ENCODE data around the gene SLC36A3.

DNA sequence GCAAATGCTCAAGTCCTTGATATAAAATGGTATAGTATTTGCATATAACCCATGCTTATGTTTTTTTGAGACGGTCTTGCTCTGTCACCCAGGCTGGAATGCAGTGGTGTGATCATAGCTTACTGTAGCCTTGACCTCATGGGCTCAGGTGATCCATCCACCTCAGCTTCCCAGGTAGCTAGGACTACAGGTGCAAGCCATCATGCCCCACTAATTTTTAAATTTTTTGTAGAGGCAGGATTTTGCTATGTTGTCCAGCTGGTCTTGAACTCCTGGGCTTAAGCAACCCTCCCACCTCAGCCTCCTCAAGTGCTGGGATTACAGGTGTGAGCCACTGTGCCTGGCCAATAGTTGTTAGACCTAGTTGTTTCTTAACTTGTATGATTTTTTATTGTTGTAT is 17.3 kb downstream of the SLC36A3 start:
- TF ChIP-seq, protein P1, sequence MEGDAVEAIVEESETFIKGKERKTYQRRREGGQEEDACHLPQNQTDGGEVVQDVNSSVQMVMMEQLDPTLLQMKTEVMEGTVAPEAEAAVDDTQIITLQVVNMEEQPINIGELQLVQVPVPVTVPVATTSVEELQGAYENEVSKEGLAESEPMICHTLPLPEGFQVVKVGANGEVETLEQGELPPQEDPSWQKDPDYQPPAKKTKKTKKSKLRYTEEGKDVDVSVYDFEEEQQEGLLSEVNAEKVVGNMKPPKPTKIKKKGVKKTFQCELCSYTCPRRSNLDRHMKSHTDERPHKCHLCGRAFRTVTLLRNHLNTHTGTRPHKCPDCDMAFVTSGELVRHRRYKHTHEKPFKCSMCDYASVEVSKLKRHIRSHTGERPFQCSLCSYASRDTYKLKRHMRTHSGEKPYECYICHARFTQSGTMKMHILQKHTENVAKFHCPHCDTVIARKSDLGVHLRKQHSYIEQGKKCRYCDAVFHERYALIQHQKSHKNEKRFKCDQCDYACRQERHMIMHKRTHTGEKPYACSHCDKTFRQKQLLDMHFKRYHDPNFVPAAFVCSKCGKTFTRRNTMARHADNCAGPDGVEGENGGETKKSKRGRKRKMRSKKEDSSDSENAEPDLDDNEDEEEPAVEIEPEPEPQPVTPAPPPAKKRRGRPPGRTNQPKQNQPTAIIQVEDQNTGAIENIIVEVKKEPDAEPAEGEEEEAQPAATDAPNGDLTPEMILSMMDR (IDR thresholded peaks at IDR 0.05) = no peak
- no peak for TF ChIP-seq POLR2A (IDR thresholded peaks at IDR 0.05)
